ENCODE data around the gene SCEL.

DNA sequence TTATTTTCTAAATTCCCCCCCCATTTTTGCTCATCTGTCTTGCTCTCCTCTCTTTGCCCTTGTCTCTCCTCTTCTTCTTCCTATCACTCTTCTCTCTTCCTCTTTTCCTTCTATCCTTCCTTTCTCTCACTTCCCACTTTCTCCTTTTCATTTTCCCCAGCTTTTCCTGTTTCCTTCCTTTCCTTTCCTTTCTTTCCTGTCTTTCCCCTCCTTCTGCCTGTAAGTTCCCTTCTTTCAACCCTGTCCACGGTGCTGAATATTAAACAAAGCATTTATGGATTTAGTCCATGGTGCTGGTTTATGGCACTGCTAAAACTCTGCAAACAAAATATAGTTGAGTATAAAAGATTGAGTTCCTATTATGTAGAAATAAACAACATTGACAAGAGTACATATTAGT is 27.6 kb downstream of the SCEL start:
- TF ChIP-seq, protein P1, sequence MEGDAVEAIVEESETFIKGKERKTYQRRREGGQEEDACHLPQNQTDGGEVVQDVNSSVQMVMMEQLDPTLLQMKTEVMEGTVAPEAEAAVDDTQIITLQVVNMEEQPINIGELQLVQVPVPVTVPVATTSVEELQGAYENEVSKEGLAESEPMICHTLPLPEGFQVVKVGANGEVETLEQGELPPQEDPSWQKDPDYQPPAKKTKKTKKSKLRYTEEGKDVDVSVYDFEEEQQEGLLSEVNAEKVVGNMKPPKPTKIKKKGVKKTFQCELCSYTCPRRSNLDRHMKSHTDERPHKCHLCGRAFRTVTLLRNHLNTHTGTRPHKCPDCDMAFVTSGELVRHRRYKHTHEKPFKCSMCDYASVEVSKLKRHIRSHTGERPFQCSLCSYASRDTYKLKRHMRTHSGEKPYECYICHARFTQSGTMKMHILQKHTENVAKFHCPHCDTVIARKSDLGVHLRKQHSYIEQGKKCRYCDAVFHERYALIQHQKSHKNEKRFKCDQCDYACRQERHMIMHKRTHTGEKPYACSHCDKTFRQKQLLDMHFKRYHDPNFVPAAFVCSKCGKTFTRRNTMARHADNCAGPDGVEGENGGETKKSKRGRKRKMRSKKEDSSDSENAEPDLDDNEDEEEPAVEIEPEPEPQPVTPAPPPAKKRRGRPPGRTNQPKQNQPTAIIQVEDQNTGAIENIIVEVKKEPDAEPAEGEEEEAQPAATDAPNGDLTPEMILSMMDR (IDR thresholded peaks at IDR 0.05), result no peak
- TF ChIP-seq POLR2A (IDR thresholded peaks at IDR 0.05; ENCODE audit: low read length) (no peak), SMC3 (IDR thresholded peaks at IDR 0.05) (no peak), RAD21 (conservative IDR thresholded peaks at IDR 0.05 in 1 of 2, IDR thresholded peaks at IDR 0.05 in 1 of 2) (no peak), RCOR1 (IDR thresholded peaks at IDR 0.05; ENCODE audit: low read depth, low read length) (no peak), POLR2AphosphoS2 (conservative IDR thresholded peaks at IDR 0.05; ENCODE audit: low read length) (no peak), RFX5 (IDR thresholded peaks at IDR 0.05) (no peak), KDM5A (IDR thresholded peaks at IDR 0.05) (no peak), NR3C1 (IDR thresholded peaks at IDR 0.05) (no peak), ZFP36 (IDR thresholded peaks at IDR 0.05; ENCODE audit: borderline replicate concordance, partially characterized antibody) (no peak)
- TF ChIP-seq, protein P2, sequence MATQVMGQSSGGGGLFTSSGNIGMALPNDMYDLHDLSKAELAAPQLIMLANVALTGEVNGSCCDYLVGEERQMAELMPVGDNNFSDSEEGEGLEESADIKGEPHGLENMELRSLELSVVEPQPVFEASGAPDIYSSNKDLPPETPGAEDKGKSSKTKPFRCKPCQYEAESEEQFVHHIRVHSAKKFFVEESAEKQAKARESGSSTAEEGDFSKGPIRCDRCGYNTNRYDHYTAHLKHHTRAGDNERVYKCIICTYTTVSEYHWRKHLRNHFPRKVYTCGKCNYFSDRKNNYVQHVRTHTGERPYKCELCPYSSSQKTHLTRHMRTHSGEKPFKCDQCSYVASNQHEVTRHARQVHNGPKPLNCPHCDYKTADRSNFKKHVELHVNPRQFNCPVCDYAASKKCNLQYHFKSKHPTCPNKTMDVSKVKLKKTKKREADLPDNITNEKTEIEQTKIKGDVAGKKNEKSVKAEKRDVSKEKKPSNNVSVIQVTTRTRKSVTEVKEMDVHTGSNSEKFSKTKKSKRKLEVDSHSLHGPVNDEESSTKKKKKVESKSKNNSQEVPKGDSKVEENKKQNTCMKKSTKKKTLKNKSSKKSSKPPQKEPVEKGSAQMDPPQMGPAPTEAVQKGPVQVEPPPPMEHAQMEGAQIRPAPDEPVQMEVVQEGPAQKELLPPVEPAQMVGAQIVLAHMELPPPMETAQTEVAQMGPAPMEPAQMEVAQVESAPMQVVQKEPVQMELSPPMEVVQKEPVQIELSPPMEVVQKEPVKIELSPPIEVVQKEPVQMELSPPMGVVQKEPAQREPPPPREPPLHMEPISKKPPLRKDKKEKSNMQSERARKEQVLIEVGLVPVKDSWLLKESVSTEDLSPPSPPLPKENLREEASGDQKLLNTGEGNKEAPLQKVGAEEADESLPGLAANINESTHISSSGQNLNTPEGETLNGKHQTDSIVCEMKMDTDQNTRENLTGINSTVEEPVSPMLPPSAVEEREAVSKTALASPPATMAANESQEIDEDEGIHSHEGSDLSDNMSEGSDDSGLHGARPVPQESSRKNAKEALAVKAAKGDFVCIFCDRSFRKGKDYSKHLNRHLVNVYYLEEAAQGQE (IDR thresholded peaks at IDR 0.05), result peak; percentile 83
- TF ChIP-seq, protein P3, sequence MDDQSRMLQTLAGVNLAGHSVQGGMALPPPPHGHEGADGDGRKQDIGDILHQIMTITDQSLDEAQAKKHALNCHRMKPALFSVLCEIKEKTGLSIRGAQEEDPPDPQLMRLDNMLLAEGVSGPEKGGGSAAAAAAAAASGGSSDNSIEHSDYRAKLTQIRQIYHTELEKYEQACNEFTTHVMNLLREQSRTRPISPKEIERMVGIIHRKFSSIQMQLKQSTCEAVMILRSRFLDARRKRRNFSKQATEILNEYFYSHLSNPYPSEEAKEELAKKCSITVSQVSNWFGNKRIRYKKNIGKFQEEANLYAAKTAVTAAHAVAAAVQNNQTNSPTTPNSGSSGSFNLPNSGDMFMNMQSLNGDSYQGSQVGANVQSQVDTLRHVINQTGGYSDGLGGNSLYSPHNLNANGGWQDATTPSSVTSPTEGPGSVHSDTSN (IDR thresholded peaks at IDR 0.05), result no peak
- TF ChIP-seq, protein P4, sequence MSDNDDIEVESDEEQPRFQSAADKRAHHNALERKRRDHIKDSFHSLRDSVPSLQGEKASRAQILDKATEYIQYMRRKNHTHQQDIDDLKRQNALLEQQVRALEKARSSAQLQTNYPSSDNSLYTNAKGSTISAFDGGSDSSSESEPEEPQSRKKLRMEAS (IDR thresholded peaks at IDR 0.05), result no peak
